HS-27A (cell line): ENCODE data around the gene CHRND.

Experiments used
- DNase-seq: peaks from one replicate; pipeline ENCODE4 v3.0.0-alpha.2; 2012; ENCODE audit warnings: low read depth, missing footprints

Gene CHRND

DNA sequence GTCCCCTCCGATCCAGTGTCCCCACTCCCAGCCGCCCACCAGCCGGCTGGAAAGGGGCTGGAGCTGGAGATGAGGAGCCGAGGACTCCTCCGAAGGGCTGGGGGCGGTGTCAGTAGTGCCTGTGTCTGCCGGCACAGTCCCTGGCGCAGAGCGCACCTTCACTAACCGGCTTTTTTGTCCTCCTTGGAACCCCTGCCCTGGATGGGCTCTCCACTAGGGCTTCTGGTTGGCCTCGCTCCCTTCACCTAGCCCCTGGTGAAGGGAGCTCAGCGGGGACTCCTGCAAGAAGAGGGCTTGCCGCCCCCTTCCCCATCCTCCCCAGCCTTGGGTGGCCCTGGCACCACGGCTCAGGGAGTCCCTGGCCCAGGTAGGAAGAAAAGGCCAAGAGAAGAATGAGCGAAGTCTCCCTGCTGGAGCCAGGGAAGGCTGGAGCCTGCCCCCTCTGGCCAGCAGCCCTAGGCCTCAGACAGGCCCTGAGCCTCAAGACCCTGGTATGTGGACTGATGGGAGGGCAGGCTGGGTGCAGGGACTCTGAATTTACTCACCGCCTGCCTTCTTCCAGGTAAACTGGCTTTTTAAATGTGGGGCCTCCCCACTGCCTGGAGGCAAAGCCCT lies 37.8 kb upstream of the CHRND start:
- no peak for DNase-seq

DNA sequence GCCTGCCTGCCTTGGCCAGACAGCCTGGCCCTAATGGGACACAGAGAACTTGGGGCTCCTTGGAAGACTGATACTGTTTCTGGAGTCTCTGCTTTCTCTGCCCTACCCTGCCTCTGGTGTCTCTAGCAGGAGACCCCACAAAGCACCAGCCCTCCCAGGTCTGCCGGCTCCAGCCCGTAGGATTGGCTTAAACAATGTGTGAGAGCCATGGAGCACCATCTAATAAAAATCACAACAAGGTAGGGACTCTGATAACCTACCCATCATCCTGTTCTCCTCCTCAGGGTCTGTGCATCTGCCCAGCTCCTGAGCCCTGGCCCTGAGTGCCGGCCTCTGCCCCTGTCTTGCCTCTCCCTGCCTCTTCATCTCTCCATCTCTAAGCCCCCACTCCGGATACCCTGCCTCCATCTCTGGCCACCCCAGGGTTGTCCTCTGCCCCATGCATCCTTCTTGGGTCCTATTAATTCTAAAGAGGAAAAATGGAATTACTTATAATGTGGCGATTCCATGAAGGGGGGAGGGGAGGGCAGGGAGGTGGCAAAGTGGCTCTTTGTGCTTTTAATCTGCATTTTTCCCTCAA lies 37.1 kb upstream of the CHRND start:
- no peak for DNase-seq

DNA sequence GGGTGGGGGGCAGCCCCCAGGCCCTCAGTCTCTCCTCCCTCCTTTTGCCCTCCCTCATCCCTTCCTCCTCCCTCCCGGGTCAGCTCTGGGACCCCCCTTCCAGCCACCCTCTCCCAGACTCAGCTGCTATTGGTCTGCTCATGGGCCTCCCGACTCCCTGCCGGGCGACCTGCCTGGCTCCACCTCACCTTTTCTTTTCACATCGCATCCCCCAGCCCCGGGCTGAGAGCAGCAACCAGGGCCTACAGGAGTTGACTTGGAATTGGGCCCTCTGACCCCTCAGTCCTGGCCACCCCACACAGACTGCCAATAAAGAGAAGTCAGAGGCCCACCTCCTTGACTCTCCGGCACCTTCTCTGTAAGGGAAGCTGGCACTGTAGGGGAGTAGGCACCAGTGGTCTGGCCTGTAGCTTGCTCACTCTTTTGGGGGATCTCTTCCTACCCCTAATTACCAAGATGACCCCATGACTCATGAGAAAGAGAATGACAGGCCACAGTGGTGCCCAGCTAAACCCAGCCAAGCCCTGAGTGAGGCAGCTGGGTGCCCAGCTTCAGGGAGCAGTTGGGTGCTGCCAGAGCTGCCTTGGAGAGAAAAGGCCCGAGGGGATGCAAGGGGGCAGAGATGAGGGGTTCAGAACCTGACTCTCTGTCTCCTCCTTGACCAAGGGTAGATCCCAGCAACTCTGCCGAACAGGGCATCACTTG lies 36.3 kb upstream of the CHRND start:
- DNase-seq = no peak

DNA sequence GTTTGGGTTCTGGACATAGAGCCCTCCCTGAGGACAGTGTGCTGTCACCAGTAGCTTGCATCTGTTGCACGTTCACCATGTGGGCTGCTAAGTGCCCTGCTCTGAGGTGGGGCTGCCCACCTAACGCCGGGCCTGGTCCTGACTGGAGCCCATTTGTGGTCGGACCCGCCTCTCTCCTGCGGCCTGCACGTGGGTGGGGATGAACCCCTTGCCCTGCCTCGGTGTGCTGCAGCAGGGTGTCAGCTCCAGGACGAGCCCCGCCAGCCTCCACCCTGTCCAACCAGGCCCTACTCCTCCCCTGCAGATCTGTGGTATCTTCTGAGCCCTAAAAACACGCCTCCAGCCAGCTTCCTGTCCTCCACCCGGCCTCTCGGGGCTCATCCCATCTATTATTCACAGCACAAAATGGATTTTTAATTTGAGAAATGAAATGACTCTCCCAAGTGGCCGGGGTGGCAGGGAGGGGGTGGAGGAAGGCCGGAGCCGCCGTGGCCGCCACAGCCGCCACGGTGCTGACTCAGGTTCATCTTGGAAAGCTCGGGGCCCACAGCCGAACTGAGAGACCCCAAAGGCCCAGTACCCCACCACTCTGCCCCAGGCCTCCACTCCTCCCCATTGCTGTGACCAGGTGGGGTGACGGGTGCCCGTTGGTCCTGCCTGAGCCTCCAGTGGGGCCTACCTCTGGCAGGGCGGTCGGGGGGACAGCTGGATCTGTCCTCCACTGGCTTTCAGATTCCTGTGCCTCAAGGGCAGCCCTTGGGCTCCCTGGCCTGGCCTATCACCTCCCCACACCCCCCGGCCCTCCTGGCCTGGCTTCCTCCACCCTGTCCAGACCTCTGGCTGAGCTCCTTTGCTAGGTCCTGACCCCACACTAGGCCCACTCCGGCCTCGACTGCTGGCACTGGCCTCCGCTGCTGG lies 35.5 kb upstream of the CHRND start:
- no peak for DNase-seq

DNA sequence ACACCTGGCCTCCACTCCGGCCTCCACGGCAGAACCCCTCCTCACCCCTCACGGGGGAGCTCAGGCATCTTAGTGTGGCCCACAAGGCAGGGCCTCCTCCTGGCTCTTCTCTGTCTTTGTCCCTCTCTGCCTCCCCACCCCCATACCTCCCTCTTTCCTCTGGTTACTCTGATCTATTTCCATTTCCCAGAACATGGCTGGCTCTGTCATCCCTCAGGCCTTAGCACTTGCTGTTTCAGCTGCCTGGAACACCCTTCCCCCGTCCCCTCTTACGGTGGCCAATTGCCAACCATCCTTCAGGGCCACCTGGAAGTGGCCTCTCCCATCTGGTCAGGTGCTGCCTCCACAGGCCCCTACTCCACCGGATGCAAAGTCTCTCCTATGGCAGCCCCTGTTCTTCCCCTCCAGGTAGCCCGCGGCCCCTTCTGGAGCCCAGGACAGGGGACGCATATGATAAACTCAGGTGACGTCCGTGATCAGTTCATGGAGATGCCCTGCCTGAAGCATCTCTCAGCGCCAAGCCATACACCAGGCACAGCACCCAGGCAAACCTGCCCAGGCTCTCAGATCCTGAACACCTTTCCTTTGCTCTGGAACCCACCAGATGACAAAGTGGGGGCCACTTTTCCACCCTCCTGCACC lies 34.7 kb upstream of the CHRND start:
- DNase-seq = no peak

DNA sequence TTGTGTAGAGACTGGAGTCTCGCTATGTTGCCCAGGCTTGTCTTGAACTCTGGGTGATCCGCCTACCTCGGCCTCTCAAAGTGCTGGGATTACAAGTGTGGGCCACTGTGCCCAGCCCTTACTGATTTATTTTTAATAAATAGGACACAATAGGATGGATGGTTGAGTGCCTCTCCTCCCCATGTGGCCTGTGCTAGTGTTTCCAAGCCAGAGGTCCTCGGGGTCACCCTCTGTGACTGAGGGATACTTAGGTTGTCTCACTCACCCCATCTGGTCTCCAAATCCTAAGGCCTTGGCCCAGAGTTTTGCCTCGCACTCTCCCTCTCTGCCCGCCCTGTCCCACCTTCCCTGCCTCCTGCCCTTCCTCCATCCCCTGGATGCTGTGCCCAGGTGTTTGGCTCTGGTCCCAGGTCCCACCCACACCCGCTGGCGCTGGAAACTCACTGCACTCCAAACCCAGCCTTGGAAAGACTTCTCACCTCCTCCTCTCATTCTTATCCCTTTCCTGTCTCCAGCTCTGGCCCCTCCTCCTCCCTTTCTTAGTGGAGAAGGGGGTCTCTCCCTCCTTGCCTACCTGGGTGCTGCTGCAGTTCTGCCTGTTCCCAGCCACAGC lies 33.6 kb upstream of the CHRND start:
- DNase-seq = no peak

DNA sequence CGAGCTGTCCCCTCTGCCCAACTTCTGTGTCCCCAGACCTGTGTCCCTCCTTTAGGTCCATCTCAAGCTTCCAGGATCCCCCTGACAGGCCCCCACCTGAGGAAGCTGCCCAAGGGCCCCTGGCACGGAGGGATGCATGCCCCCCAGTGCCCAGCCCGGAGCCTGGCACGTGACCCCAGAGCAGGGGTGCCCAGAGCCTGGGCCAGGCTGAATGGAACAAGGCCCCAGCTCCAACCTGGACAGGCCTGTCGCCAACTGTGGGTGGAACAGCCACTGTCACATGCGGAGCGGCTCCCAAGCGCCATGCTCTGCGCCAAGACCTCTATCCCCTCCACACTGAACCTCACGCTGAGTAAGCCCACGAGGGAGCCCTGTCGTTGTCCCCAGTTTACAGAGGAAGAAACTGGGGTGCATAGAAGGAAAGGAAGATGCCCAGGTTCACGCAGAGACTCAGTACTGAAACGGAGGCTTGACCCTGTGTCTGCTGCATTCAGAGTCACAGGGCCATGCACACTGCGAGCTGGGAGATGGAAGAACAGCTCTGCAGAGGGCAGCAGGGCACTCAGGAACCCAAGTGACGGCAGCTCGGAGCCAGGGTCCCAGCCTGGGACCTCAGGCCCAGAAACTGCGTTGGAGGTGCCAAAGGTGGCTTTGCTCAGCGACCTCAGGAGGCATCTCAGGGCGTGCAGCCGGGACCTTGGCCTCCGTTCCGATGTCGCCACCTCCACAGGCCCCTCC lies 32.8 kb upstream of the CHRND start:
- DNase-seq = no peak

DNA sequence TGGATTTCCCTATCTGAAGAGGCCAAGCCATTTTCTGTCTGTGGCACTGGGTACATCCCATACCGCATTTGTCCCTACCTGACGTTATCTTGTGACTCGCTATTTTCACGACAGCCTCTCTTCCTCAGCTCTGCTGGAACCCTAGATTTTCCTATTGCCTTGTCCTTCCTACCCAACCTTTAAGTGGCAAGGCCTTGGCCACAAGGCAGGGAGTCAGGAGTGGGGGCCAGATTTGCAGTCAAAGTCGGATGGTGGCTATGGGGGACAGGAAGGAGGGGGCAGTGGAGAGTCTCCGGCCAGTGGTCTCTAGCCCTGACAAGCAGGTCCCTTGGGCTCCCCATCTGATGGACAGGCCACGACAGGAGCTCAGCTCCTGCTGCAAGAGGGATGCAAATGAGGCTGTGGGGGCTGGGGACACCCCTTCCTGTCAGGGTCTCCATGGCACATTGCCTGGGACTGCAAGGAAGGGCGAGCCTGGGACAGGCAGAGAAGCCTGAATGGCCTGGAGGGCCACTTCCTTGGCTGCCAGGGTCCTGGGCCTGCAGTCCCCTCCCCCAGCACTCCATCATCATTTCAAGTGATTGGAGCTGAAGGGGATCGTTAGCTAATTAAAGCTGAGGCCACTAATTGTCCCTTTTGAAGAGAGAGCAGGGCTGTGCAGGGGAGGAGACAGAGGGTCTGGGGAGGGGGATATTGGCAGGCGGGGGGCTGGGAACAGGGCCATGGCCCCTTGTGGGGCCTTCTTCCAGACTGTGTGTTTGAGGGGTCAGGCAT lies 32.1 kb upstream of the CHRND start:
- DNase-seq = no peak

DNA sequence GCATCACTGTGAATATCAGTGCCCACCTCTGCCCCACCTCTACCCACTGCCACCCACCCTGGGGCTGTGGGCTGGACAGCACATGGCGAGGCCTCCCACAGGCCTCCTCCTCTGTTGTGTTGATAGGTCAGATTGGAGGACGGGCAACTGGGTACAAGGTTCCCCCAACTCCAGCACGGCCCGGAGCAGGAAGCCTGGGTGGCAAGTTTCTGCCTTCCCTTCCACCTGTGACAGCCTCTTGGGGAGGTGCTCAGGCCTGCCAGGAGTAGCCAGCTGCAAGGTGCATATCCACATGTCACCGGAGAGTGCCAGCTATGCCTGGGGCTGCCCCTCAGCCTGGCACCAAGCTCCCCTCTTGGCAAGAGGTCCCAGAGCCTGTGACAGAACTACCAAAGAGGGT lies 31.4 kb upstream of the CHRND start:
- no peak for DNase-seq

DNA sequence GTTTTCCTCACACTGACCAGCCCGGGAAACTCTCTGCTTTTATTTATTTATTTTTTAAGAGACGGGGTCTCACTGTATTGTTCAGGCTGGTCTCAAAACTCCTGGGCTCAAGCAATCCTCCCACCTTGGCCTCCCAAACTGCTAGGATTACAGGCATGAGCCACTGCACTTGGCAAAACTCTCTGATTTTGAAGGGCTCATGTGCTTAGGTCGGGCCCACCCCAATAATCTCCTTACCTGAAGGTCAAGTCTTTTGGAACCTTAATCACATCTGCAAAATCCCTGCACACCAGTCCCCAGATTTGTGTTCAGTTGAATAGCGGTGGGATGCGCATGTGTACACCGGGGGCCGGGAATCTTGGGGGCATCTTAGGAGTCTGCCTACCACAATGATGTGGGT lies 30.7 kb upstream of the CHRND start:
- DNase-seq = no peak

DNA sequence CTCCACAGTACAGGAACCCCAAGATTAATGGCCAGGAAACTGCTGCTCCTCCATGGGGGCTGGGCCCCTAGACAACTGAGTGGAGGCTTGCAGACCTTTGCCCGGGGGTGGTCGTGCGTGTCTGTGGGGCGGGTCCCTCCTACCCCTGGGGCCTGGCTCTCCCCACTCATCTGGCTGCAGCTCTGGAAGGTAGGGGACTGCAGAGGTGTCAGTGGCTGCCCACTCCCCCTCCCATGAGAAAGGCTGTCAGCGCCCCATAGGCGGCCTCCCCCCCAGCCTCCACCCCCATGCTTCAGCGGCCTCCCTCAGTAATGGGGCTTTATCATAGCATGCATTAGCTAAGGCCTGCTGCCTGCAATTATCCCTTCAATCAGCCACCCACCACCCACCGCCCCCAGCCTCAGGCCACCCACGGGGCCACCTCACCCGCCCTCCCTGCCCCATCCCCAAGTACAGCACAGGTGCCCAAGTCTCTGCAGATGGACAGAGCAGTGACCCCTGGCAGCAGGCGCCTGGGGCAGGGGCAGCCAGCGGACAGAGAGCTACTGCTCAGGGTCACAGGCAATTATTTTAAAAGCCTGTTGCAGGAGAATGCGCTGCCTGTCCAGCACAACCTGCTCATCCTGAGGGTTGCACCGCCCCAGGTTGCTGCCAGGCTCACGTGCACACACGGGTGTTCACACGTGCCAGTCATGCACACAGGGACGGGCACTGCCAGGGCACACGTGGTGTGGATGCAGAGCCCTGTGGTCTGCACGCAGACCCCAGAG lies 29.3 kb upstream of the CHRND start:
- DNase-seq = no peak

DNA sequence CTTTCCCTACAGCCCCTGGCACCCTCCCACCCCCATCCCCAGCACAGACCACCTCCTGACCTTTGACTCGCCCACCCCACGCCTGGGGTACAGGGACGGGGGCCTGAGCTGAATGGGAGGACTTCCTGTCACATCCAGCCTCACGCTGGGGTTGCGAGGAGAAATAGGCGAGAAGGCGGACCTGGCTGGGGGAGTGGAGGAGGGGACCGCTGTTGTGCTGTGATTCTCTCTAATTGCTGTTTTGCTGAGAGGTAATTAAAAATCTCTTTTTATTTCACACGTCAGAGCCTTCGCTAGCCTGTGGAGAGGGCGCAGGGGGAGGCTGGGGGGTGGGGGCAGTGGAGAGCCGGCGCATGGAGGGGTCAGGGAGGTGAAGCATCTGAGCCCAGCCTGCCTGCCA lies 28.6 kb upstream of the CHRND start:
- no peak for DNase-seq

DNA sequence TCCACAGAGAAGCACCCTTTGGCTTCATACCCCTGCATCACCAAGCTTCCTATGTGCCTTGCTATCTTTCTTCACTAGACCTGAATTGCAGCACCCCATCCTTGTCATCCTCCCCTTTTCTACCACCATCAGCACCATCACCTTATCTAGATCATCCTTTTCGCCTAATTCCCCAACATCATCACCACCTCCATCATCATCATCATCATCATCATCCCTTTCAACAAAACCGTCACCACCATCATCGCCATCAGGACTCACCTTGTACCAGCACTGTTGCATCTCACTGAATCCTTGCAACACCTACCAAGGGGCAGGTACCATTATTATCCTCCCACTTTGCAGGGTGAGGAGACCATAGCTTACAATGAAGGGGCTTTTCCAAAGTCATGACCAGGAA lies 27.5 kb upstream of the CHRND start:
- DNase-seq = no peak

DNA sequence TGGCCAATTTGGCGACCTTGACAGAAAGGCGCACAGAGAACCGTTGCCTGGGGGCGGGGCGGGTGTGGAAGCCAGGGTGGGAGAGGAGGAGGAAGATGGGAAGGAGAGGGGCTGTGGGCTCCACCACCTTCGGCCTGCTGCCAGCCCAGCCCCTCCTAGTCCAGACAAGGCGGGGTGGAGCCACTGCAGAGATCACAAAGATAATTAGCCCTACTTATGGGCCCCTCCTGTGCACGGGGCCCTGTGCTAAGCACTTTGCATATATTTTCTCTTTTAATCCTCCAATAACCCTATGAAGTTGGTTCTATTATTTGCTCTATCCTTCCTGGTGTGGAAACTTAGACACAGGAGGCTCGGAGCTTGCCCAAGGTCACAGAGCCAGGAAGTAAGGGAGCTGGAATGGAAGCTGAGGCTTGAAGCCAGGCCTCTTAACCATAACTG lies 24.6 kb upstream of the CHRND start:
- no peak for DNase-seq

DNA sequence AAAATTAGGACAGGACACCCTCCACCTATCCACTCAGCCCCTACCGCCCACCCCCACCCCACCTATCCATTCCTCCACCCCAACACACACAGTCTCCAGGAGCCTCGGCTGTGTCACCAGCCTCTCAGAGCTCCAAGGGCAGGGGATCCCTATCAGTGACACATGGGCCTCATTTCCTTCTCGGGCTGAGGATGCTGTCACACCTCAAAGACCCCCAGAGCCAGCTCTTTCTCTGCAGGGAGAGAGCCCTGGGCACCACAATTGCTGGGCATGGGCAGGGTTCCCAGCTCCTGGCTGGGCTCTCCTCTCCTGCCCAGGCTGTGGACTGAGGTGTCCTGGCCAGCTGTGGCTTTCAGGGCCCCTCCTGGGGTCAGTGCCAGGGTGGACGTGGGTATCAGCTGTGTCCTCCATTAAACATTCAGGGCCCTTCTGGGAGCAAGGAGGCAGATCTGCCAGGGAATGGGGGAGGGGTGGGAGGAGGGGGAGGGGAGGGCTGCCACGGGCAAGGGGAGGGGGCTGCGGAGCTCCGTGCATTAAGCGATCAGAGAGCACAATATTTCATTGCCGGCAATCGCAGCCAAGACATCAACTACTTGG lies 24.1 kb upstream of the CHRND start:
- no peak for DNase-seq

DNA sequence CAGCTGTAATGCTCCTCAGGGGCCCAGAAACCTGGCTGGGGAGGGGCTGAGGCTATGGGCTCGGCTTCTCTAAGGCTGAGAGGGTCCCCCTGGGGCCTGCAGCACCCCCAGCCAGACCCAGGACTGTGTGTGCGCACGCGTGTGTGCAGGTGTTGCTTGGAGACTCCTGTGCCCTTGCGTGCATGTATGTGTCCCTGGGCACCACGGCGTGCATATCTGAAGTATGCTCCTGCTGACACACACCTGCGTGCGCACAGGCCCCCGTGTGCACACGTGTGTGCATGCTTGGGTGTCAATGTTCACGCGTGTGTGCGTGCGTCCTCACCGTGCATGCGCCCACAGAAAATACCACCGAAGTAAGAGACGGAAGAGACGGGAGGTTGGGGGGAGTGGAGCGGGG lies 23.4 kb upstream of the CHRND start:
- no peak for DNase-seq

DNA sequence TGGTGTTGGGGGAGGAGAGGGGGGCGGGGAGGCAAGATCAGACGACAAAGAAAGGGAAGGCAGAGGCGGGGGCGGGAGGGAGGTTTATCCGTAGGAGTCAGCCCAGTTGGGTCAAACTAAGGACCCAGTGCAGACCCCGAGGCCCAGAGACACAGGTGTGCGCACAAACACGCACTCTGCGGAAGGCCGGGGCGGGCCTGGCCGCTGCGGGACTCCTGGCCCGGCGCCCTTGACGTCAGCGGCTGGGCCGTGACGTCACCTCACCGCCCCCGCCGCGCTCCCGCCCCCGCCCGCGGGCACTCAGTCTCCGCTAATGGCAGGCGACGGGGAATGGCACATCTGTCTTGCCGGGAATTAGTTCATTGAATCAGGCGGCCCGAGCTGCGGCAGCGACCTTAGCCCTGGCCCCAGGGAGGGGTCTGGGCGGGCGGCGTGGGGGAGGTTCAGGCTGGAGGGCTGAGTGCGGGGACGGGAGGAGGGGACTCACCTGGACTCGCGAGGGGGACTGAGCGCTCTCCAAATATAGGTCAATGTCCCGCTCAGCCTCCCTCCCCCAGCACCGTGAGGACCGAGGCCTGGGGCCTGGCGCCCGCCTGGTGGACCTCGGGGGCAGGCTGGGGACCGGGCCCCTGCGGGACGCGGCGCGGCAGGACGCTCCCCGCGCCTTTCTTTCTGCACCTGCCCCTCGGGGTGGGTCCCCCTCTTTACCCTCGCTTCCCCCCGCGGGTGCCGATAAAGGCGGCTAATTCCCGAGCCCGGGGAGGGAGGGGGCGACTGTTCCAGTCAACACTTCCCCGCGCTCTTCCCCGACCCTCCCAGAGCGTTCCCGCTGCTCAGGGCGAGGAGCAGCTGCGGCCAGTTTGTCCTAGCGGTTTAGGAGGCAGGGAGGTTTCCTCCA lies 22.8 kb upstream of the CHRND start:
- no peak for DNase-seq

DNA sequence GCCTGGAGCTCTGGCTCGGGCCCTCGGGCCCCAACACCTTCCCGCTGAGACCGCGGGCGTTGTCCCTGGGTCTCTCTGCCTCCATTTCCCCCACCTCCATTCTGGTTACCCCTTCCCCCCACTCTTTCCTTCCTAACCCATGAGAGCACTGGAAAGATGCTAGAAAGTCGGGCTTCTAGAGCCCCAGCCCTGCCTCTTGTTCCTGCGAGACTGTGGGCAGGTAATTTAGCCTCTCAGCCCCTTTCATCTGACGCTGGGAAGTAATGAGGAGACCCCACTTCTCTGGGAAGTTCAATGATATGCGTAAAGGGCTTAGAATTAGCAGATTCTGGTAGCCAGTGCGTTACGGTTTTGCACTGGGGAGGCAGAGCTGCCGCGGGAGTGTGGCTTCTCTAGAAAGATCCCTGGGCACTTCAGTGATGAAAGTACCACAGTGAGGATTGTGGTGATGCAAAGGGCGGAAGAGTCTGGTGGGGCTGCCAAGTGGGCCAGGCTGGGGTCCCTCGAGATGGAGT lies 22.1 kb upstream of the CHRND start:
- DNase-seq = no peak
